GOT3 (cell line): ENCODE measurements around the gene CAST.

ENCODE experiments used
- DNase-seq: peaks from one replicate; lab custom pipeline; 2025; ENCODE audit warnings: mixed read lengths; lab: John Stamatoyannopoulos, UW

CAST gene

DNA sequence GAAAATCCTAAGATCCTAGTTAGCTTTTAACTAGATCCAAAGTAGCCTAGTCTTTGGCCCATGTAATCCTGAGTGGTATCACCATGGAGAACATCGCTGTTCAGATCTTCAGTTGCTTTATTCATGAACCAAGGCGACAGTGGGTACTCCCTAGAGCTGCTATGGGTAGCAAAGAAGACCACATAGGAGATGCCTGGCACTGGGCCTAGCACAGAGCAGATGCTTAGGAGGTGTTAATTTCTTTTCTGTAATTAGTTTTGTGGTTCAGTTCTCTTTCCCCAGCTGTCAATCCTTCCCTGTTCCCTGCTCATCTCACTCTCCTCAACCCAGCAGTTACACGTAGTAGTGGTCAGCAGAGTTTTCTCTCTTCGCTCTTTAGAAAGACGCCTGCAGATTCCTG lies 9.3 kb downstream of the CAST start:
- no peak for DNase-seq

- DNase-seq, result no peak
Measured at GRCh38 chr5:96673127-96673526, 11.0 kb downstream of the CAST start.

- DNase-seq, result no peak
Measured at GRCh38 chr5:96675882-96676281, 13.7 kb downstream of the CAST start.

GRCh38 chr5:96677496-96677895 lies 15.3 kb downstream of the CAST start:
- no peak for DNase-seq

- no peak for DNase-seq
Measured at GRCh38 chr5:96679293-96679692, 17.1 kb downstream of the CAST start.

DNA sequence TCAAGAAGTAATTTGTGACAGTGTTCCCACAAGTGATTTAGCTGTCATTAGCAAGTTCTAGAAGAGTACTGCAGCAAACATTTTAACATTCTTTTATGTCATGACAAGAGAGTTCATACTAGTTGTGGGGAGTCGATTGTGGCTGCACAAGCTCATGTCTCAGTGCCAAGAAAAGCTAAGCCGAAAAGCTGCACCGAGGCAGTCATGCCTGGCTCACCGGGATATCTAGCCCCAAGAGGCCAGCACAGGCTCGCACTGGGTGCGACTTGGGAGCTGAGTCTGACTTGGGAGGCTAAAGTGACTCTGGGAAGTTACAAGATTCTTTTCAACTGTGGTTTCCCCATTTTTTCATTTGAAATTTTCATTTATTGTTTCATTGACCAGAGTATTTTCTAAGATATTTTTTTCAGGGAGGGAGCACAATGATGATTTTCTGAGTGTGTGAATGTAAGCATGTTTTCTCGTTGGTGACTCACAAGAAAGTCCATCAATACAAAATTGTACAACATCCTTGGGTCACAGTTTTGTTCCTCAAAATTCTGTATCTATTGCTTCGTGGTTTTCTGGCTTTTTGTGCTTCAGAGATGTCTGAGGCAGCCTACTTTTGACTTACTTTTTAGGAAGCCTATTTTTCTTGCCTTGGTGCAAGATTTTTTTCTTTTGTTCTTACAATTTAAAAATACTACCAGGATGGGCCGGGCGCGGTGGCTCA lies 18.7 kb downstream of the CAST start:
- no peak for DNase-seq

DNA sequence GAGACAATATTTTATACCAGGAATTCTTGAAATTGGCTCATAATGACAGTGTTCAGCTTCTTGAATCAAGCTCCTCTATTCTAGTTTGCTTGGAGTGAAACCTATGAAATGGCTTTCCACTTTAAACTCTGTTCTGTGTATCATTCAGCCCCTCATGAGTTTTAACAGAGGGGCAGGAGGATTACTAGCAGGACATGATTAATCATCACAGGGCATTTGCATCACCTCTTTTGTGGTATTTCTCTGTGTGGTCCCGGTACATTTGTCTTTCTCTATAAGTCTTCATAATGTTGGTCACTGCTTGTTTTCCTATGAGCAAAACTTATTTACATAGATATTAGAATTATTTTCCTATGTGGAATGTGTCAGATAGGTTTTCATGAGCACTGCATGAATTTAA lies 21.2 kb downstream of the CAST start:
- no peak for DNase-seq

DNA sequence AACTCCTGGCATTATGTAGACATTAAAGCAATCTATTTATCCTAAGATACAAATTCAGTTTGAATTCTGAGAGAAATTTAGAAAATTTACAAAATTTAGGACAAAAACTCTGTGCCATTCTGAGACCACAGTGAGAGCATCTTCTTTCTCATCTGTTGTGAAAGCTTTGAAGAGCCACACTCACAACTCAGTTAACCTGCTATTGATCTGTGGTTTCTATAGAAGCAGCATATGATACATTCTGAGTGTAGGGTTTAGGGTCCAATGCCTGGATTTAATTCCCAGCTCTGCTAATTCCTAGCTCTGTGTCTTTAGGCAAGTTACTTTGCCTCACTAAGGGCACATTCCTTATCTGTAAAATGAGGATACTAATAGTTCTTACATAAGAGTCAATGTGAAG lies 21.6 kb downstream of the CAST start:
- DNase-seq, result no peak

DNA sequence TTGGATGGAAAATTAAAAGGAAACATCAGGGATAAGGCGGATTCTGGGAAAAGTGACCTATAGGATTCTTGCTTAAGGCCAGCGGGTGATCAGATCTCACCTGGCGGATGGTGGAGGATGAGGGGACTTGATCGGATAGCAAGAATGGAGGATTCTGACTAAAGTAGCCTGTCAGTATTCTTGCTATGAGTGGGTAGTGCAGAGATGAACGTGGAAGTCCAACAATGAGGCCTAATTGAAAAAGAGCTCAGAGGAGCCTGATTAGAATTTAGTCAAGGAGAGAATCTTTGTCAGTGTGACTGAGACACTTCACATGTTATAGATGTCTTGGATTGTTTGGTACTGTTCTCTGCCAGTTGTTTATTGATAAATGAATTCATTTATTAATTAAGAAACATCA lies 24.9 kb downstream of the CAST start:
- no peak for DNase-seq

- no peak for DNase-seq
Measured at GRCh38 chr5:96687812-96688453, 25.8 kb downstream of the CAST start.

- no peak for DNase-seq
Measured at GRCh38 chr5:96690861-96691260, 28.7 kb downstream of the CAST start.

- DNase-seq, result no peak
Measured at GRCh38 chr5:96691503-96692303, 29.5 kb downstream of the CAST start.

GRCh38 chr5:96692441-96692840 lies 30.3 kb downstream of the CAST start:
- DNase-seq, result no peak

DNA sequence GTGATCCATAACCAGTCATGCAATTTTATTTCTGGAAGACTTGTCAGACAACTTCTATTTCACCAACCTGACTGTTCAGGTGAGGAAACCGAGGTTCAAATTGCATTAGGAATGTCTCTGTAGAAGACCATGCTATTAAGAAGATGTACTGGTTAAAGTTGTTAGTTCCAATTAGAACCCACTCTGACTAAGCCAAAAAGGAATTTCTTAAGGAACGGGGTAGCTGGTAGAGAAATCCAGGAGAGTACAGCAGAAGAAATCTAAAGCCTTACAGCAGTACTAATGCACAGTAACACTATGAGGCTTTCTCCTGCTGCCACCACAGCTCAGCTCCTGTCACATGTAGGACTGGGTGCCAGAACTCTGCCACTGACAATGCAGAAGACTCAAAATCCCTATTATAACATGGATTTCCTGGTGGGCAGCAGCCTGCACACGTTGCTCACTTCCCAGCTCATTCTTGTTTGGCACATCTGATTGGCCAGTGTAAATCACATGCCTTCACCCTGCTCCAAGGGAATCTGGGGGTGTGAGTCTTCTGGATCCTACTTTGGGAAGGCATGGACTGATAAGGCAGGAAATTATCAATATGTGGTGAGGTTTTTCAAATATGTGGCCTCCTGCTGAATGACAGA lies 37.1 kb downstream of the CAST start:
- DNase-seq, result no peak

DNA sequence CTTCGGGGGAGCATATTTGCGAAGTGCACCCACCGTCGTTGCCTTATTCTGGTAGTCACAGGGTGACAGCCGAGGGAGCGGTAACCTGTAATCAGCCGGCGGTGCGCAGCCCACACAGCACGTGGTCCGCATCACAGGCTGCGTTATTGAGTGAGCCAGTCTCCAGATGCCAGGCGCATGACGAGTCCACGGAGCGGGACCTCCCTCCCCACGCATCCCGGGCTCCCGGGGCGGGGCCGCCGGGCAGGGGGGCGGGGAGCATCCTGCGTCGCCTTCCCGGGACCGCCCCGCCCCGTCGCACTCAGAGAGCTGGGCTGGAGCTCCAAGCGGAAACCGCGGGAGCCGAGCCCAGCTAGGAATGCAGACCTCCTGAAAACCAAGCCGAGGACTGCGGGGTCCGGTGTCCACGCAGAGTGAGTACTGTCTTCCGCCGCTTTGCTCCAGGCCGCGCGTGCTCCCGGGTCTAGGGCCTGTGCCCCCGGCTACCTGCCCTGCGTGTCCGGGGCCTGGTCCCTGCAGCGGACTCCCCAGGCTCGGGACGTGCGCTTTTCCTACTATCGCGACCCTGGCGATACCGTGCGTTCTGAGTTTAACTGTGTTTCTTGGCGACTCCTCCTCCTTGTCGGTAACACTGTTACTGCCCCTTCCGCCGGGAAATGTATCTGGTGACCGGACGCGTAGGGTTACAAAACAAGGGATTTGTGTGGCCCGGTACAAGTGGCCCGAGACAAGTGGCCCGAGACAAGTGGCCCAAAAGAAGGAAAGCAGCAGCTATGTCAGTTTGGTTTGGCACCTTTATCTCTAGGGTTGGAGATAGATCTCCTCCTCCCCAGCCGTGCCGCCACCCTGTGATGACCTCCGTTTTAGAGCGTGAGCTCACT lies 40.6 kb downstream of the CAST start:
- peak; percentile 77 for DNase-seq

GRCh38 chr5:96703384-96703920 lies 41.3 kb downstream of the CAST start:
- no peak for DNase-seq

- no peak for DNase-seq
Measured at GRCh38 chr5:96703995-96704394, 41.8 kb downstream of the CAST start.

DNA sequence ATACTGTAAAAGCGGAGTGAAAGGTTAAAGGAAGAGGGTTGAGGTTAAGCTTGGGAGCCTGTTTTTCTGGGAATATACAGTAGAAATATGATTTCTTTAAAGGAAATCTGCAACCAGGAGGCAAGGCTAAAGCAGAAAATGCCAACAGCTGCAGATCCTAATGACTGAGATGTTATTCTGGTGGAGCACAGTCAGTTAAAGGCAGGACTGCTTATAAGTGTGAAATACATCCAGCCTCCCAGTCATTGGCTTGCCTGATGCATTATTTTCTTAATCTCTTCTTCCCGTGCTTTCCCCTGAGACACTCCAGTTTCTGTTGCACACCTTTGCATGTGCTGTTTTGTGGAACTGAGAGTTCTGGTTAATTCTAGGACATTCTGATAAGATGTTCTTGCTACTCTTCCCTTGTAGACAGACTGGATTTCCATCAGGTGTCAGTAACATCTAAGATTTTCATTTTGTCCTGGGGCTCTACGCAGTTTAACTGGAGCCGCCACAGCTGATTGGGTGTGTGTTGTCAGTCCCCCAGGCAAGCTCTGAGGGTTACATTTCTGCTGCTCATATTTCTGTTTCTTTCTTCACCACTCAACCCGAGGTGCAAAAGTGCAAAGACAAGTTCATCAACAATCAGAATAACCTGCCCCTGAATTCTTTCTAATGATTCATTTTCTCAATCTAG lies 44.4 kb downstream of the CAST start:
- DNase-seq, result no peak

DNA sequence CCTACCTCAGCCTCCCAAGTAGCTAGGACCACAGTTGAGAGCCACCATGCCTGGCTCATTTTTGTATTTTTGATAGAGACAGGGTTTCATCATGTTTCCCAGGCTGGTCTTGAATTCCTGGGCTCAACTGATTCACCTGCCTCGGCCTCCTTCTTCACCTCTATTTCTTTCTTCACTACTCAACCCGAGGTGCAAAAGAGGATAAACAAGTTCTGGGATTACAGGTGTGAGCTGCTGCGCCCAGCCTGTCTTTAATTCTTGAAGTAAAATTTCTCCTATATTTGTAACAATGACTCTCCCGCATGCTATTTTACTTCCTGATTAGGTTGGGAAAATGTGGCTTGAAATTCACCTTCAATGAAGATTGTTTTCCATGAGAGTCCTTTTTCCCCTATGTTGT lies 46.4 kb downstream of the CAST start:
- DNase-seq, result no peak

- DNase-seq, result no peak
Measured at GRCh38 chr5:96709152-96709821, 47.1 kb downstream of the CAST start.
